Measurements from ENCODE around the gene IPPK. TPM values are rescaled to one million over a fixed set of nuclear protein-coding genes. Genes with fewer than 3 reads are reported as not detected.
"Not testable (repeated sequence)": the region's sequence is repeated elsewhere in the genome, so short reads cannot be mapped to it uniquely, and the experiment has no call there.

The IPPK gene
- total RNA-seq, 1 experiment from 2014 or later: 10.6 TPM

- no peak overlapping the region for H3K27ac ChIP-seq (ENCODE audit: low read length)
- intact Hi-C loops (cut with micrococcal nuclease): loop anchor here (5.0 kb wide), 2 partner anchors 289 to 489 kb away; no protein-coding TSS in a partner anchor
- no peak overlapping the region for H2AFZ ChIP-seq (ENCODE audit: low read length)
- TF ChIP-seq EZH2phosphoT487 (IDR thresholded peaks at IDR 0.05; ENCODE audit: borderline replicate concordance, low read length) (no peak), CTCF (conservative IDR thresholded peaks at IDR 0.05; ENCODE audit: low read depth, low read length) (no peak), EZH2 (IDR thresholded peaks at IDR 0.05; ENCODE audit: low read length, unreplicated experiment) (no peak)
- H3K79me2 ChIP-seq (ENCODE audit: low read length): 0 out of 2 replicates have a peak, but pooled peaks cover 3% of the 10 kb centered on the region
- no peak for ATAC-seq
- H3K4me3 ChIP-seq (ENCODE audit: low read length): no peak overlapping the region
- no peaks in the 10 kb centered on the region for H4K20me1 ChIP-seq (ENCODE audit: low read length)
- peaks cover 22% of the 10 kb centered on the region for H3K36me3 ChIP-seq (ENCODE audit: low read depth, low read length)
- no peaks in the 10 kb centered on the region for H3K9me2 ChIP-seq (replicated peaks; ENCODE audit: low read length)
- no peaks in the 10 kb centered on the region for H3F3A ChIP-seq (ENCODE audit: low read length, unreplicated experiment)
- H3K9me3 ChIP-seq (ENCODE audit: low read length): no peaks in the 10 kb centered on the region
- CTCF ChIA-PET: no interaction called here
- POLR2A ChIA-PET (ENCODE audit: unreplicated experiment): no interaction called here
- H3K4me1 ChIP-seq (ENCODE audit: insufficient read depth, low read length): no peaks in the 10 kb centered on the region
- no peak for DNase-seq
- no peak overlapping the region for H3K4me2 ChIP-seq (ENCODE audit: low read length)
- BruUV-seq (replicated peaks): no TSS peak
- no peaks in the 10 kb centered on the region for H3K27me3 ChIP-seq (ENCODE audit: low read length)
- H3K9ac ChIP-seq (ENCODE audit: low read length): no peak overlapping the region
These were observed 38.2 kb downstream of the IPPK start for GRCh38 chr9:92631452-92632343.

- Histone ChIP-seq H3K27ac (ENCODE audit: low read length) (no peak overlapping the region), H3K4me1 (ENCODE audit: insufficient read depth, low read length) (peaks cover 16% of the 10 kb centered on the region), H2AFZ (ENCODE audit: low read length) (no peak overlapping the region), H3F3A (ENCODE audit: low read length, unreplicated experiment) (no peaks in the 10 kb centered on the region), H3K27me3 (ENCODE audit: low read length) (no peaks in the 10 kb centered on the region), H3K4me3 (ENCODE audit: low read length) (no peak overlapping the region), H3K36me3 (ENCODE audit: low read depth, low read length) (peaks cover 10% of the 10 kb centered on the region), H3K9me3 (ENCODE audit: low read length) (no peaks in the 10 kb centered on the region), H3K4me2 (ENCODE audit: low read length) (no peak overlapping the region), H4K20me1 (ENCODE audit: low read length) (no peaks in the 10 kb centered on the region), H3K9ac (ENCODE audit: low read length) (no peak overlapping the region), H3K79me2 (ENCODE audit: low read length) (0 out of 2 replicates have a peak, but pooled peaks cover 3% of the 10 kb centered on the region), H3K9me2 (replicated peaks; ENCODE audit: low read length) (no peaks in the 10 kb centered on the region)
- CTCF ChIA-PET: no interaction called here
- ATAC-seq: no peak
- no TSS peak for BruUV-seq (replicated peaks)
- no peak for TF ChIP-seq EZH2phosphoT487 (IDR thresholded peaks at IDR 0.05; ENCODE audit: borderline replicate concordance, low read length)
- TF ChIP-seq CTCF (conservative IDR thresholded peaks at IDR 0.05; ENCODE audit: low read depth, low read length): no peak
- no peak for TF ChIP-seq EZH2 (IDR thresholded peaks at IDR 0.05; ENCODE audit: low read length, unreplicated experiment)
- POLR2A ChIA-PET (ENCODE audit: unreplicated experiment): no interaction called here
- intact Hi-C loops (cut with micrococcal nuclease): loop anchor here (10.0 kb wide), 1 partner anchor 123 kb away; no protein-coding TSS in a partner anchor
- no peak for DNase-seq
These were observed 42.3 kb downstream of the IPPK start for GRCh38 chr9:92627651-92628050.

GRCh38 chr9:92626484-92626883, 43.4 kb downstream of the IPPK start:
- CTCF ChIA-PET: no interaction called here
- H4K20me1 ChIP-seq (ENCODE audit: low read length): no peaks in the 10 kb centered on the region
- H3K27me3 ChIP-seq (ENCODE audit: low read length): no peaks in the 10 kb centered on the region
- no peaks in the 10 kb centered on the region for H3K9me3 ChIP-seq (ENCODE audit: low read length)
- peaks cover 16% of the 10 kb centered on the region for H3K4me1 ChIP-seq (ENCODE audit: insufficient read depth, low read length)
- BruUV-seq (replicated peaks): no TSS peak
- ATAC-seq (no peak), DNase-seq (no peak)
- H3K79me2 ChIP-seq (ENCODE audit: low read length): 0 out of 2 replicates have a peak, but pooled peaks cover 3% of the 10 kb centered on the region
- POLR2A ChIA-PET (ENCODE audit: unreplicated experiment): no interaction called here
- no peaks in the 10 kb centered on the region for H3F3A ChIP-seq (ENCODE audit: low read length, unreplicated experiment)
- intact Hi-C loops (cut with micrococcal nuclease): loop anchor here (10.0 kb wide), 1 partner anchor 122 kb away; no protein-coding TSS in a partner anchor
- no peak overlapping the region for H2AFZ ChIP-seq (ENCODE audit: low read length)
- H3K4me2 ChIP-seq (ENCODE audit: low read length): no peak overlapping the region
- H3K9me2 ChIP-seq (replicated peaks; ENCODE audit: low read length): no peaks in the 10 kb centered on the region
- H3K4me3 ChIP-seq (ENCODE audit: low read length): no peak overlapping the region
- peaks cover 3% of the 10 kb centered on the region; the same call in 1 of the 2 replicates for H3K36me3 ChIP-seq (ENCODE audit: low read depth, low read length)
- H3K27ac ChIP-seq (ENCODE audit: low read length): no peak overlapping the region
- TF ChIP-seq EZH2phosphoT487 (IDR thresholded peaks at IDR 0.05; ENCODE audit: borderline replicate concordance, low read length) (no peak), CTCF (conservative IDR thresholded peaks at IDR 0.05; ENCODE audit: low read depth, low read length) (no peak), EZH2 (IDR thresholded peaks at IDR 0.05; ENCODE audit: low read length, unreplicated experiment) (no peak)
- H3K9ac ChIP-seq (ENCODE audit: low read length): no peak overlapping the region

- H3K27me3 ChIP-seq (ENCODE audit: low read length); H3K4me2 ChIP-seq (ENCODE audit: low read length); H3K9me3 ChIP-seq (ENCODE audit: low read length); ATAC-seq; DNase-seq; H3K36me3 ChIP-seq (ENCODE audit: low read depth, low read length); H2AFZ ChIP-seq (ENCODE audit: low read length); H3F3A ChIP-seq (ENCODE audit: low read length, unreplicated experiment); CTCF ChIA-PET; H3K9ac ChIP-seq (ENCODE audit: low read length); H3K79me2 ChIP-seq (ENCODE audit: low read length); POLR2A ChIA-PET (ENCODE audit: unreplicated experiment); BruUV-seq (replicated peaks); H3K4me3 ChIP-seq (ENCODE audit: low read length); H4K20me1 ChIP-seq (ENCODE audit: low read length); H3K9me2 ChIP-seq (replicated peaks; ENCODE audit: low read length): not testable (repeated sequence)
- intact Hi-C loops (cut with micrococcal nuclease): loop anchor here (10.0 kb wide), 1 partner anchor 119 kb away; no protein-coding TSS in a partner anchor
- Histone ChIP-seq H3K4me1 (ENCODE audit: insufficient read depth, low read length) (peaks cover 16% of the 10 kb centered on the region), H3K27ac (ENCODE audit: low read length) (peak overlapping the region; percentile 17; the same call in 1 of the 2 replicates)
These were observed 46.0 kb downstream of the IPPK start for GRCh38 chr9:92623936-92624335.
